OCI-LY7 (cell line): ENCODE measurements around the gene CCSER2.

Source experiments
- CTCF ChIP-seq: fragments of 200-600 bp; sonication (generic); conservative IDR thresholded peaks from 2 replicates; pipeline ENCODE4 v1.5.1; 2014; ENCODE audit warnings: mild to moderate bottlenecking, antibody characterized with exemption, low read length, moderate library complexity, mixed read lengths
- EZH2phosphoT487 ChIP-seq: fragments of 200-600 bp; sonication (generic); IDR thresholded peaks from 2 replicates; pipeline ENCODE4 v1.6.1; 2018; ENCODE audit warnings: low read depth, borderline replicate concordance, mild to moderate bottlenecking, mixed run types, antibody characterized with exemption, low read length, moderate library complexity, mixed read lengths

GRCh38 chr10:84310470-84310869 is 17.9 kb upstream of the CCSER2 start:
- TF ChIP-seq CTCF, result no peak
- TF ChIP-seq EZH2phosphoT487, result no peak
